ENCODE results near the gene GRK4.

GRK4 gene

DNA sequence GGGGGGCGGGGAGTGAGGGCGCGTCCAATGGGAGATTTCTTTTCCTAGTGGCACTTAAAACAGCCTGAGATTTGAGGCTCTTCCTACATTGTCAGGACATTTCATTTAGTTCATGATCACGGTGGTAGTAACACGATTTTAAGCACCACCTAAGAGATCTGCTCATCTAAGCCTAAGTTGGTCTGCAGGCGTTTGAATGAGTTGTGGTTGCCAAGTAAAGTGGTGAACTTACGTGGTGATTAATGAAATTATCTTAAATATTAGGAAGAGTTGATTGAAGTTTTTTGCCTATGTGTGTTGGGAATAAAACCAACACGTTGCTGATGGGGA lies 112.2 kb downstream of the GRK4 start:
- Histone ChIP-seq H3K4me2 (ENCODE audit: low read depth, low read length, poor library complexity, severe bottlenecking) (peak overlapping the region; percentile 76), H3F3A (ENCODE audit: insufficient read depth) (peaks cover 16% of the 10 kb centered on the region), H3K27ac (ENCODE audit: low read depth, low read length) (peak overlapping the region; percentile 67), H3K36me3 (ENCODE audit: low read length) (no peaks in the 10 kb centered on the region), H2AFZ (ENCODE audit: low read depth, low read length, severe bottlenecking) (no peak overlapping the region), H3K9ac (ENCODE audit: low read length) (peak overlapping the region; percentile 79), H4K20me1 (ENCODE audit: low read depth, low read length) (no peaks in the 10 kb centered on the region; the same call in 1 of the 2 replicates), H3K9me3 (ENCODE audit: insufficient read depth, low read length) (no peaks in the 10 kb centered on the region), H3K27me3 (ENCODE audit: low read length) (no peaks in the 10 kb centered on the region), H3K79me2 (ENCODE audit: insufficient read depth, low read length) (peaks cover 57% of the 10 kb centered on the region), H3K4me3 (ENCODE audit: insufficient read depth, low read length, poor library complexity, severe bottlenecking) (peak overlapping the region; percentile 73), H3K9me2 (replicated peaks; ENCODE audit: insufficient read depth, low read length) (no peaks in the 10 kb centered on the region)
- TF ChIP-seq EZH2phosphoT487 (conservative IDR thresholded peaks at IDR 0.05; ENCODE audit: low read length) = no peak

- H3K27ac ChIP-seq (ENCODE audit: low read depth, low read length) = peak overlapping the region; percentile 67
- H2AFZ ChIP-seq (ENCODE audit: low read depth, low read length, severe bottlenecking) = no peak overlapping the region
- H3K9me2 ChIP-seq (replicated peaks; ENCODE audit: insufficient read depth, low read length) = no peaks in the 10 kb centered on the region
- peaks cover 16% of the 10 kb centered on the region for H3F3A ChIP-seq (ENCODE audit: insufficient read depth)
- TF ChIP-seq CTCF (IDR thresholded peaks at IDR 0.05; ENCODE audit: insufficient read depth, low read length, poor library complexity, severe bottlenecking) (no peak), EZH2phosphoT487 (conservative IDR thresholded peaks at IDR 0.05; ENCODE audit: low read length) (no peak)
- H3K4me3 ChIP-seq (ENCODE audit: insufficient read depth, low read length, poor library complexity, severe bottlenecking) = no peak overlapping the region
- H3K36me3 ChIP-seq (ENCODE audit: low read length) = no peaks in the 10 kb centered on the region
- no peaks in the 10 kb centered on the region for H3K9me3 ChIP-seq (ENCODE audit: insufficient read depth, low read length)
- H3K27me3 ChIP-seq (ENCODE audit: low read length) = no peaks in the 10 kb centered on the region
- peaks cover 79% of the 10 kb centered on the region for H3K79me2 ChIP-seq (ENCODE audit: insufficient read depth, low read length)
- peak overlapping the region; percentile 76 for H3K4me2 ChIP-seq (ENCODE audit: low read depth, low read length, poor library complexity, severe bottlenecking)
- H3K9ac ChIP-seq (ENCODE audit: low read length) = peak overlapping the region; percentile 21
- no peaks in the 10 kb centered on the region; the same call in 1 of the 2 replicates for H4K20me1 ChIP-seq (ENCODE audit: low read depth, low read length)
Observed at GRCh38 chr4:3077796-3078195, 114.4 kb downstream of the GRK4 start.

- H3K79me2 ChIP-seq (ENCODE audit: insufficient read depth, low read length) = peaks cover 93% of the 10 kb centered on the region
- no peak overlapping the region for H3K9ac ChIP-seq (ENCODE audit: low read length)
Observed at GRCh38 chr4:3079694-3080123, 116.3 kb downstream of the GRK4 start.

More at GRCh38 chr4:3079694-3080123, 116.3 kb downstream of the GRK4 start:
- TF ChIP-seq EZH2phosphoT487 (conservative IDR thresholded peaks at IDR 0.05; ENCODE audit: low read length) (no peak), CTCF (IDR thresholded peaks at IDR 0.05; ENCODE audit: insufficient read depth, low read length, poor library complexity, severe bottlenecking) (no peak)
- H3K9me3 ChIP-seq (ENCODE audit: insufficient read depth, low read length) = no peaks in the 10 kb centered on the region
- no peaks in the 10 kb centered on the region for H3K9me2 ChIP-seq (replicated peaks; ENCODE audit: insufficient read depth, low read length)
- no peaks in the 10 kb centered on the region; the same call in 1 of the 2 replicates for H4K20me1 ChIP-seq (ENCODE audit: low read depth, low read length)
- no peak overlapping the region for H3K4me2 ChIP-seq (ENCODE audit: low read depth, low read length, poor library complexity, severe bottlenecking)
- no peaks in the 10 kb centered on the region for H3K36me3 ChIP-seq (ENCODE audit: low read length)
- H3K27me3 ChIP-seq (ENCODE audit: low read length) = no peaks in the 10 kb centered on the region
- H3F3A ChIP-seq (ENCODE audit: insufficient read depth) = peaks cover 16% of the 10 kb centered on the region
- H3K27ac ChIP-seq (ENCODE audit: low read depth, low read length) = no peak overlapping the region
- no peak overlapping the region for H3K4me3 ChIP-seq (ENCODE audit: insufficient read depth, low read length, poor library complexity, severe bottlenecking)
- H2AFZ ChIP-seq (ENCODE audit: low read depth, low read length, severe bottlenecking) = no peak overlapping the region
